HEK293T (cell line): Measurements from ENCODE around the gene WWC2.

Source experiments
- ARNT ChIP-seq: fragments of 450-650 bp; IDR thresholded peaks from 2 replicates; pipeline ENCODE4 v1.6.1; 2017; ENCODE audit warnings: mild to moderate bottlenecking
- BHLHE40 ChIP-seq: fragments of 450-650 bp; IDR thresholded peaks from 2 replicates; pipeline ENCODE4 v1.6.1; 2016; ENCODE audit warnings: mild to moderate bottlenecking, moderate library complexity, borderline replicate concordance
- ELF4 ChIP-seq: fragments of 450-650 bp; IDR thresholded peaks from 2 replicates; pipeline ENCODE4 v1.6.1; 2017; ENCODE audit warnings: antibody characterized with exemption
- FOXA1 ChIP-seq: fragments of 450-650 bp; IDR thresholded peaks from 2 replicates; pipeline ENCODE4 v1.6.1; 2016; ENCODE audit warnings: mild to moderate bottlenecking
- FOXK2 ChIP-seq: fragments of 450-650 bp; IDR thresholded peaks from 2 replicates; pipeline ENCODE4 v1.6.1; 2016; ENCODE audit warnings: mild to moderate bottlenecking
- HDGF ChIP-seq: fragments of 450-650 bp; IDR thresholded peaks from 2 replicates; pipeline ENCODE4 v1.6.1; 2017; ENCODE audit warnings: antibody characterized with exemption, borderline replicate concordance
- L3MBTL2 ChIP-seq: fragments of 450-650 bp; conservative IDR thresholded peaks from 2 replicates; pipeline ENCODE4 v1.6.1; 2016; ENCODE audit warnings: mild to moderate bottlenecking
- NFRKB ChIP-seq: fragments of 450-650 bp; IDR thresholded peaks from 2 replicates; pipeline ENCODE4 v1.6.1; 2016; ENCODE audit warnings: mild to moderate bottlenecking, moderate library complexity
- SP1 ChIP-seq: fragments of 450-650 bp; IDR thresholded peaks from 2 replicates; pipeline ENCODE4 v1.6.1; 2017
- SUZ12 ChIP-seq: fragments of 450-650 bp; IDR thresholded peaks from 2 replicates; pipeline ENCODE4 v1.6.1; 2016; ENCODE audit warnings: mild to moderate bottlenecking
- ZNF384 ChIP-seq: fragments of 450-650 bp; IDR thresholded peaks from 2 replicates; pipeline ENCODE4 v1.6.1; 2016

DNA sequence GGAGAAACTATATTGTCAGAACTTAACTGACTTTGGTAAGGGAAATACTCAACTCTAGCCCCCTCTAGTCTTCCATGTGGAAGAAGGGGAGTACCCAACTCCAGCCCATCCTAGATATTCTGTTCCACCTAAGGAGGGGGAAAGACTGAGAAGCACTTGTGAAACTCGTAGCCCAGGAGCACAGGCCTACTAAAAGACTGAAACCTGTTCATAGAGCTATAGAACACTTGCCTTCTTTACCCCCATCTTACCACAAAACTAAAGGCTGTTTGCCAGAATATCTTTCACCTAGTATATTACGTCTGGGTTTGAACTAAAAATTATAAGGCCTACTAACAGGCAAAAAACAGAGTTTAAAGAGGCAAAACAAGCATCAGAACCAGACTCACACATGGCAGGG, 205.5 kb downstream of the WWC2 start:
- TF ChIP-seq SP1 (no peak), FOXK2 (no peak), HDGF (no peak), FOXA1 (no peak), BHLHE40 (no peak), SUZ12 (no peak), ELF4 (no peak), ZNF384 (no peak), L3MBTL2 (no peak), NFRKB (no peak), ARNT (no peak)
